ENCODE data around the gene NDRG4.
"Not testable (repeated sequence)": the region's sequence is repeated elsewhere in the genome, so short reads cannot be mapped to it uniquely, and the experiment has no call there.

Gene NDRG4

GRCh38 chr16:58488531-58488930 lies 11.4 kb upstream of the NDRG4 start:
- TF ChIP-seq CTCF (IDR thresholded peaks at IDR 0.05; ENCODE audit: insufficient read depth, missing control alignments) = no peak

GRCh38 chr16:58490065-58490464 lies 9.9 kb upstream of the NDRG4 start:
- TF ChIP-seq CTCF (IDR thresholded peaks at IDR 0.05; ENCODE audit: insufficient read depth, missing control alignments) = no peak
- FAIRE-seq = no peak

More at GRCh38 chr16:58488531-58488930, 11.4 kb upstream of the NDRG4 start:
- no peak for DNase-seq (ENCODE audit: insufficient read length, low spot score)
- no peak for FAIRE-seq

GRCh38 chr16:58490539-58490938 lies 9.4 kb upstream of the NDRG4 start:
- not testable (repeated sequence) for DNase-seq (ENCODE audit: insufficient read length, low spot score); FAIRE-seq

More at GRCh38 chr16:58490065-58490464, 9.9 kb upstream of the NDRG4 start:
- no peak for DNase-seq (ENCODE audit: insufficient read length, low spot score)

GRCh38 chr16:58492066-58492465 lies 7.9 kb upstream of the NDRG4 start:
- DNase-seq (ENCODE audit: insufficient read length, low spot score) (no peak), FAIRE-seq (no peak)
- no peak for TF ChIP-seq CTCF (IDR thresholded peaks at IDR 0.05; ENCODE audit: insufficient read depth, missing control alignments)

GRCh38 chr16:58492735-58493134 lies 7.2 kb upstream of the NDRG4 start:
- FAIRE-seq = no peak
- no peak for DNase-seq (ENCODE audit: insufficient read length, low spot score)
- TF ChIP-seq CTCF (IDR thresholded peaks at IDR 0.05; ENCODE audit: insufficient read depth, missing control alignments) = no peak

- no peak for TF ChIP-seq CTCF (IDR thresholded peaks at IDR 0.05; ENCODE audit: insufficient read depth, missing control alignments)
- FAIRE-seq (no peak), DNase-seq (ENCODE audit: insufficient read length, low spot score) (no peak)
Observed at GRCh38 chr16:58493756-58494431, 6.0 kb upstream of the NDRG4 start.

- FAIRE-seq (no peak), DNase-seq (ENCODE audit: insufficient read length, low spot score) (peak; percentile 44)
- peak; percentile 14 for TF ChIP-seq CTCF (IDR thresholded peaks at IDR 0.05; ENCODE audit: insufficient read depth, missing control alignments)
Observed at GRCh38 chr16:58494981-58495520, 4.9 kb upstream of the NDRG4 start.
